Heart left ventricle (tissue), 16 donors: ENCODE results near the gene ZNF646. TPM values are rescaled to one million over a fixed set of nuclear protein-coding genes. Genes with fewer than 3 reads are reported as not detected.

ENCODE experiments used
- ATAC-seq, 4 donors: fragments of 200-7000 bp; cut with Tn5 transposase; one replicate each; pipeline ENCODE4 v1.9.1; 2020 to 2022; ENCODE audit warnings: moderate library complexity in 4 of 4, mild to moderate bottlenecking in 3 of 4, moderate number of reproducible peaks in 1 of 4
- DNase-seq, 5 donors: peaks; one replicate each; pipeline ENCODE4 v3.0.0-alpha.2; 2020
- H3K27ac ChIP-seq, 12 donors: fragments of 200-600 bp; sonication (generic) in 4 of 12; one replicate each; pipeline versions ENCODE4 v1.5.0 to v1.8.0; 2016 to 2022; ENCODE audit warnings: mild to moderate bottlenecking in 2 of 12
- H3K27me3 ChIP-seq, 9 donors: fragments of 200-600 bp; sonication (generic) in 2 of 9; one replicate each; pipeline versions ENCODE4 v1.5.1 to v1.8.0; 2016 to 2022; ENCODE audit warnings: mild to moderate bottlenecking in 3 of 9
- H3K36me3 ChIP-seq, 9 donors: fragments of 200-600 bp; sonication (generic) in 2 of 9; one replicate each; pipeline versions ENCODE4 v1.5.0 to v1.8.0; 2018 to 2022; ENCODE audit warnings: mild to moderate bottlenecking in 2 of 9
- H3K4me1 ChIP-seq, 12 donors: fragments of 200-600 bp; sonication (generic) in 4 of 12; one replicate each; pipeline versions ENCODE4 v1.5.0 to v1.8.0; 2016 to 2022; ENCODE audit warnings: mild to moderate bottlenecking in 3 of 12
- H3K4me3 ChIP-seq, 12 donors: fragments of 200-600 bp; sonication (generic) in 4 of 12; one replicate each; pipeline versions ENCODE4 v1.5.0 to v1.8.0; 2017 to 2022; ENCODE audit warnings: mild to moderate bottlenecking in 9 of 12, moderate library complexity in 4 of 12
- H3K9me3 ChIP-seq, 12 donors: fragments of 200-600 bp; sonication (generic) in 4 of 12; one replicate each; pipeline versions ENCODE4 v1.5.0 to v1.8.0; 2016 to 2022; ENCODE audit warnings: mild to moderate bottlenecking in 1 of 12
- POLR2A ChIP-seq, 2 donors: fragments of 450-650 bp; IDR thresholded peaks; one replicate each; pipeline ENCODE4 v1.6.1; 2017; ENCODE audit warnings: antibody characterized with exemption in 2 of 2, mild to moderate bottlenecking in 2 of 2, moderate library complexity in 2 of 2
- WGBS, 4 donors: extraction: QIAGEN DNeasy Blood & Tissue Kit in 2 of 4; methylation state at CpG; one replicate each; pipeline versions ENCODE4 v1.1.5 to v1.1.7; 2013 to 2018; 5-methylcytosine and 5-hydroxymethylcytosine counted together
- intact Hi-C, 10 donors: fragments of 100-400 bp; cut with DNase I; formaldehyde crosslinking; loops; one replicate each; pipeline versions ENCODE4 v1.11.1 to v1.14.2; 2022
- polyA plus RNA-seq, 2 donors: library from polyadenylated mRNA; stranded (reverse); fragments of 200-250 nt; gene quantifications; one replicate each; pipeline ENCODE4 v1.2.3, GENCODE V29; 2013
- total RNA-seq, 9 donors: library from RNA; depleted of rRNA in 2 of 9; stranded (reverse); fragments of >200 nt in 2 of 9; fragmentation: NEBNext Ultra II Directional in 3 of 9; extraction: Animal tissue kit (Norgen Biotek cat#: 25700) in 3 of 9; gene quantifications; one replicate each; pipeline versions ENCODE4 v1.1.0 to v1.2.4, GENCODE V29; 2016 to 2023
- TF ChIP-seq, protein P1 (sequence below), 12 donors: fragments of 200-600 bp; sonication (generic) in 4 of 12; IDR thresholded peaks; one replicate each; pipeline versions ENCODE4 v1.5.0 to v1.8.0; 2018 to 2022; ENCODE audit warnings: antibody characterized with exemption in 12 of 12, mild to moderate bottlenecking in 5 of 12
- donor health status: ischemic (EF 13 %, LVEDD 7.1; RV severe dilation, severe dysfunction).
- donor health status: healthy with polysubstance abuse.
- donor health status: DM: no; HTN: yes; CAD: no.
- donor health status: DM: no; HTN: no; CAD: no.
- donor health status: ischemic (EF 25% LVEDD 6.9; RV normal size, moderate dysfunction).
- donor health status: ischemic (EF 25% LVEDD 5.7; RV mildly dilated, moderate dysfunction).
- donor health status: healthy.
- donor health status: DM: yes; HTN: yes; CAD: no.
- donor health status: ischemic (EF 35%, LVEDD 5.7; RV mildly dilated, moderate dysfunction).
- donor health status: nonischemic (EF 11% LVEDD 7.7; RV severe dilation, severe dysfunction).
- donor health status: DM: yes; HTN: yes; CAD: no.
- donor health status: PGD.
- donor health status: ischemic (EF 29% LVEDD 5.4; RV normal size, mild dysfunction).
- donor health status: nonischemic (EF 23%, LVEDD 6.1; RV moderate dilation, normal function).

Gene ZNF646
- total and polyA plus RNA-seq, 11 donors: 6.4 to 15.5 (median 10.0) TPM

DNA sequence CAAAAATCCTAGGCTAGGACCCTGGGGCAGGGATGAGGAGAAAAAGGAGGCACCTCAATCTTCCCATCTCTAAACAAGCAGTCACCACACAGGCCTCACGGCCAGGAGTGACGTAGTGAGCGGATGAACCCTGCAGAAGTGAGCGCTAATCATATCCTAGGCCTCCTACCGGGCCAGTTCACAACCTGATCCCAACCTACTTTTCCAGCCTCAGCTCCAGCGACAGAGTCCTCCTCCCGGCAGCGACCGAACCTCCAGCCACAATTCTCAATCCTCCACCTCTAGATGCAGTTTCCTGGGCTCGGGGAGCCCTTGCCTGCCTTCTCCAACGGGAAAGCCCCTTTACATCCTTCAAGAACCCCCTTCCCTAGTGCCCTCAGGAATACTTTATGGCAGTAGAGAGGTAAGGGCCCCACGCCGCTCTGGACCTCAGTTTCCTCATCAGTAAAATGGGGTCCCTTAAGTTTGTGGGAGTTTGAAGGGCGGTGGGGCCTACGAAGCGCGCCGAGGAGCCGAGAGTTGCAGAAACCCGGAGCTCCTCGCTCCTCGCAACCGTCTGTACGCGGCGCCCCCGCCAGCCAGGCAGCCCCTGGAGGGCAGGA lies 1.6 kb upstream of the ZNF646 start:
- Histone ChIP-seq H3K9me3 (no peaks in the 10 kb centered on the region), H3K4me1 (peaks cover 3 to 34% (median 24%) of the 10 kb centered on the region in 12 donors), H3K27me3 (no peaks in the 10 kb centered on the region), H3K27ac (peak overlapping the region; percentile 87 to 99 (median 96)), H3K36me3 (peaks cover 0 to 20% (median 14%) of the 10 kb centered on the region in 9 donors), H3K4me3 (peak overlapping the region; percentile 66 to 100 (median 84))
- no peak for ATAC-seq
- TF ChIP-seq, protein P1, sequence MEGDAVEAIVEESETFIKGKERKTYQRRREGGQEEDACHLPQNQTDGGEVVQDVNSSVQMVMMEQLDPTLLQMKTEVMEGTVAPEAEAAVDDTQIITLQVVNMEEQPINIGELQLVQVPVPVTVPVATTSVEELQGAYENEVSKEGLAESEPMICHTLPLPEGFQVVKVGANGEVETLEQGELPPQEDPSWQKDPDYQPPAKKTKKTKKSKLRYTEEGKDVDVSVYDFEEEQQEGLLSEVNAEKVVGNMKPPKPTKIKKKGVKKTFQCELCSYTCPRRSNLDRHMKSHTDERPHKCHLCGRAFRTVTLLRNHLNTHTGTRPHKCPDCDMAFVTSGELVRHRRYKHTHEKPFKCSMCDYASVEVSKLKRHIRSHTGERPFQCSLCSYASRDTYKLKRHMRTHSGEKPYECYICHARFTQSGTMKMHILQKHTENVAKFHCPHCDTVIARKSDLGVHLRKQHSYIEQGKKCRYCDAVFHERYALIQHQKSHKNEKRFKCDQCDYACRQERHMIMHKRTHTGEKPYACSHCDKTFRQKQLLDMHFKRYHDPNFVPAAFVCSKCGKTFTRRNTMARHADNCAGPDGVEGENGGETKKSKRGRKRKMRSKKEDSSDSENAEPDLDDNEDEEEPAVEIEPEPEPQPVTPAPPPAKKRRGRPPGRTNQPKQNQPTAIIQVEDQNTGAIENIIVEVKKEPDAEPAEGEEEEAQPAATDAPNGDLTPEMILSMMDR (IDR thresholded peaks at IDR 0.05): no peak
- no peak for TF ChIP-seq POLR2A (IDR thresholded peaks at IDR 0.05)
- 2 to 3% (median 3%) methylated on average over 24 to 27 of the region's 27 CpGs for WGBS, 4 donors
- DNase-seq: no peak
- intact Hi-C loops: loop anchor here in 9 of 10 donors (1.0 to 10.0 kb wide), 11 partner anchors 35 to 382 kb away; partner anchors contain the start of genes STX4 (in 5 of the 9), HSD3B7 (in 3 of the 9), ARMC5 (in 1 of the 9) and FUS (in 1 of the 9)

DNA sequence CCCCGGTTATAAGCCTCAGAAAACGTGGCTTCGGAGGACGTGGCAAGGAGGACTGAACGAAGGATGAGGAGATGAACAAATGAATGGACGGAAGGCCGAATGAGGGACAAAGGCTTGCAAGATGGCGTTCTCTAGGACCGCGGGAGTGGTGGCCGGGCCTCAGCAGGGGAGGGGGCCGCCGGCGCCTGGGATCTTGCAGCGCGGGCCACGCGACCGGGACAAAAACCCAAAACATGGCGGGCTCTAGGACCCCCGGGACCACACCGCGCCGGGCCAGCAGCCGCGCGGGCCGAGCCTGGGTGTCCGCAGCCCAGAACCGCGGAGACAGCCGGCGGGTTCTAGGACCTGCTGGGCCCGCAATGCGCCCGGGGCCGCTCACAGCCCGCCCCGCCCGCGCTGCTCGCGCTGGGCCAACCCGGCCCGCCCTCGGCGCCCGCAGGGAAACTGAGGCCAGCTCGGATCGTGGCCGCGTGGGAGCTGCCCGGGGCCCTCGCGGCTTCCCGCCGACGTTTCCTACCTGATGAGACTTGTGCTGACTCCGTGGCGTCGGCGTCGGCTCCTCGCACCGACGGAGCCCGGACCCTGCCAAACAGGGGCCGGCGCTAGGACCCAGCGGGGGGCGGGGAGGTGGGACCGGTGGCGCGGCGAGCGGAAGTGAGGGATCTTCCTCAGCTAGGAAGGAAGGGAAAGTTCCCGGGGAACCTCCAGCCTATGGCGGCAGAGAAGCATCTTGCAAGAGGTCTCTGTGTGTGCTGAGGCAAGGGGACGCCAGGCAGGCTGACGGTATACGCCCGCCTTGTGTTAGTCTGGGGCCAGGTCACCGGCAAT lies 866 bp upstream of the ZNF646 start:
- H3K9me3 ChIP-seq: no peaks in the 10 kb centered on the region
- intact Hi-C loops: loop anchor here in 9 of 10 donors (1.0 to 10.0 kb wide), 11 partner anchors 36 to 381 kb away; partner anchors contain the start of genes STX4 (in 5 of the 9), HSD3B7 (in 3 of the 9), ARMC5 (in 1 of the 9) and FUS (in 1 of the 9)
- H3K4me3 ChIP-seq: peak overlapping the region; percentile 66 to 100 (median 84)
- no peaks in the 10 kb centered on the region for H3K27me3 ChIP-seq
- WGBS, 4 donors: 0 to 1% (median 0%) methylated on average over 32 to 83 of the region's 83 CpGs
- peak; percentile 88 to 91 (median 90) for ATAC-seq
- DNase-seq: peak; percentile 93 to 95 (median 94)
- H3K36me3 ChIP-seq: peaks cover 0 to 27% (median 21%) of the 10 kb centered on the region in 9 donors
- peaks cover 3 to 34% (median 24%) of the 10 kb centered on the region in 12 donors for H3K4me1 ChIP-seq
- no peak for TF ChIP-seq POLR2A (IDR thresholded peaks at IDR 0.05)
- TF ChIP-seq, protein P1 (IDR thresholded peaks at IDR 0.05): no peak
- H3K27ac ChIP-seq: peak overlapping the region; percentile 87 to 99 (median 96)

DNA sequence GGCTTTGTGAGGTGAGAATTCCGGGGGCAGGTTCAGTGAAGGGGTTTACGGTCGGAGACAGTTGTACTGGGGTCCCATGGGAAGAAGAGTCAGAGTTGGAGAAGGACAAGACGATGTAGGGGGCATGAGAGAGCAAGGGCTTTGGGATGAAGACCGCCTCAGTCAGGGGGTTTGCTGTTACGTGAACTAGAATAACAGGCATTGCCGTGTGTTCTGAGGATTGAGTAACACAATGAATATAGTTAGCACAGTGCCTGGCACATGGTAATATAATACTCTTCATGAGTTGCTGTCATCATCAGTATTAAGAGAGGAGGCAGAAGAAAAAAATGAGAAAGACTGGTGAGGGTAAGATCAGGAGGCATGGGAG lies 577 bp downstream of the ZNF646 start:
- no peak for DNase-seq
- peak overlapping the region; percentile 66 to 100 (median 84) for H3K4me3 ChIP-seq
- no peaks in the 10 kb centered on the region for H3K27me3 ChIP-seq
- peak overlapping the region; percentile 87 to 99 (median 96) for H3K27ac ChIP-seq
- H3K9me3 ChIP-seq: no peaks in the 10 kb centered on the region
- no peak for TF ChIP-seq POLR2A (IDR thresholded peaks at IDR 0.05)
- TF ChIP-seq, protein P1 (IDR thresholded peaks at IDR 0.05): no peak
- ATAC-seq: no peak
- H3K36me3 ChIP-seq: peaks cover 0 to 42% (median 35%) of the 10 kb centered on the region in 9 donors
- peaks cover 3 to 39% (median 24%) of the 10 kb centered on the region in 12 donors for H3K4me1 ChIP-seq
- intact Hi-C loops: loop anchor here (1.0 to 10.0 kb wide), 14 partner anchors 20 to 380 kb away; partner anchors contain the start of genes STX4 (in 7 of the 10), HSD3B7 (in 3 of the 10), VKORC1 (in 2 of the 10) and ARMC5 (in 1 of the 10)
- 2 to 3% (median 2%) methylated on average over 7 of the region's 7 CpGs for WGBS, 4 donors
